CD14-positive monocyte (primary cell): ENCODE results near the gene PRKN. TPM values are rescaled to one million over a fixed set of nuclear protein-coding genes. Genes with fewer than 3 reads are reported as not detected.

ENCODE experiments used
- DNase-seq, 3 donors: peaks; one replicate each; pipeline ENCODE4 v3.0.0-alpha.2; 2011 to 2022
- H2AFZ ChIP-seq: 2 replicates; pipeline ENCODE4 v1.6.0; 2012; ENCODE audit warnings: mild to moderate bottlenecking, low read depth, low read length, inconsistent platforms; ENCODE audit not compliant: insufficient read depth, poor library complexity, severe bottlenecking
- H3K27ac ChIP-seq, 2 donors: 1 replicate in 1 of 2; 2 replicates in 1 of 2; pipeline ENCODE4 v1.5.1; 2012 to 2013; ENCODE audit warnings: low read length in 2 of 2, control low read depth in 1 of 2, inconsistent platforms in 1 of 2, low read depth in 1 of 2, mild to moderate bottlenecking in 1 of 2
- H3K27me3 ChIP-seq, 2 donors: one replicate each; pipeline versions ENCODE4 v1.6.0 to v1.6.1; 2011 to 2013; ENCODE audit warnings: low read length in 2 of 2; ENCODE audit not compliant: control insufficient read depth in 2 of 2, insufficient read depth in 2 of 2
- H3K36me3 ChIP-seq, 2 donors: replicated peaks in 1 of 2; 1 replicate in 1 of 2; 2 replicates in 1 of 2; pipeline versions ENCODE4 v1.5.1 to v1.6.1; 2012 to 2013; ENCODE audit warnings: low read length in 2 of 2, control low read depth in 1 of 2, inconsistent platforms in 1 of 2, mild to moderate bottlenecking in 1 of 2; ENCODE audit not compliant: insufficient read depth in 2 of 2, control insufficient read depth in 1 of 2
- H3K4me1 ChIP-seq, 2 donors: 1 replicate in 1 of 2; 2 replicates in 1 of 2; pipeline versions ENCODE4 v1.5.1 to v1.6.1; 2012 to 2013; ENCODE audit warnings: low read length in 2 of 2, control low read depth in 1 of 2, inconsistent platforms in 1 of 2, mild to moderate bottlenecking in 1 of 2, moderate library complexity in 1 of 2; ENCODE audit not compliant: insufficient read depth in 2 of 2, control insufficient read depth in 1 of 2
- H3K4me2 ChIP-seq: replicated peaks from 2 replicates; pipeline ENCODE3; 2012; ENCODE audit warnings: low read length, moderate library complexity, mild to moderate bottlenecking; ENCODE audit not compliant: poor library complexity, severe bottlenecking; ENCODE audit errors: extremely low read depth
- H3K4me3 ChIP-seq, 3 experiments: fragments of 200-600 bp in 1 of 3; sonication (generic) in 1 of 3; replicated peaks in 1 of 3; 1 replicate in 2 of 3; 2 replicates in 1 of 3; pipeline ENCODE4 v1.5.1; 2011 to 2013; ENCODE audit warnings: low read length in 3 of 3, mild to moderate bottlenecking in 3 of 3, control low read depth in 2 of 3, low read depth in 2 of 3, inconsistent platforms in 1 of 3, moderate library complexity in 1 of 3
- H3K79me2 ChIP-seq: 2 replicates; pipeline ENCODE4 v1.6.0; 2012; ENCODE audit warnings: mild to moderate bottlenecking, control low read depth, inconsistent platforms, low read length, moderate library complexity; ENCODE audit not compliant: insufficient read depth
- H3K9ac ChIP-seq: 2 replicates; pipeline ENCODE4 v1.6.0; 2017; ENCODE audit warnings: low read length, mild to moderate bottlenecking; ENCODE audit not compliant: insufficient read depth, poor library complexity, severe bottlenecking
- H3K9me3 ChIP-seq, 2 donors: replicated peaks in 1 of 2; 1 replicate in 1 of 2; 2 replicates in 1 of 2; pipeline versions ENCODE4 v1.5.1 to v1.6.1; 2012 to 2013; ENCODE audit warnings: low read length in 2 of 2, control low read depth in 1 of 2; ENCODE audit not compliant: control insufficient read depth in 1 of 2, insufficient read depth in 1 of 2
- H4K20me1 ChIP-seq: 2 replicates; pipeline ENCODE4 v1.6.0; 2012; ENCODE audit warnings: mild to moderate bottlenecking, low read length, control low read depth, moderate library complexity; ENCODE audit not compliant: insufficient read depth
- H3K27ac Mint-ChIP-seq, 7 donors: one replicate each; pipeline ENCODE4 v1.8.0; 2020; ENCODE audit warnings: mild to moderate bottlenecking in 7 of 7, mixed read lengths in 7 of 7, moderate library complexity in 6 of 7, inconsistent platforms in 2 of 7
- H3K27me3 Mint-ChIP-seq, 3 donors: one replicate each; pipeline ENCODE4 v1.8.0; 2021 to 2022; ENCODE audit warnings: low read depth in 3 of 3, mild to moderate bottlenecking in 3 of 3, mixed read lengths in 3 of 3, moderate library complexity in 3 of 3, inconsistent platforms in 1 of 3
- H3K36me3 Mint-ChIP-seq, 2 donors: one replicate each; pipeline ENCODE4 v1.8.0; 2020; ENCODE audit warnings: mixed read lengths in 2 of 2, inconsistent platforms in 1 of 2, mild to moderate bottlenecking in 1 of 2
- H3K4me1 Mint-ChIP-seq: one replicate; pipeline ENCODE4 v1.8.0; 2020; ENCODE audit warnings: mild to moderate bottlenecking, mixed read lengths
- H3K4me3 Mint-ChIP-seq, 2 donors: one replicate each; pipeline ENCODE4 v1.8.0; 2020; ENCODE audit warnings: mild to moderate bottlenecking in 2 of 2, mixed read lengths in 2 of 2, moderate library complexity in 1 of 2
- H3K9me3 Mint-ChIP-seq, 7 donors: one replicate each; pipeline ENCODE4 v1.8.0; 2020 to 2022; ENCODE audit warnings: mixed read lengths in 7 of 7, mild to moderate bottlenecking in 6 of 7, moderate library complexity in 6 of 7, inconsistent platforms in 2 of 7
- WGBS: methylation state at CpG from one replicate; pipeline ENCODE4 v1.1.5; 2013; ENCODE audit warnings: missing lambda C conversion rate; ENCODE audit not compliant: insufficient coverage; 5-methylcytosine and 5-hydroxymethylcytosine counted together
- intact Hi-C, 2 donors: fragments of 100-400 bp; cut with micrococcal nuclease; formaldehyde crosslinking; loops; one replicate each; pipeline versions ENCODE4 v1.15.0 to v1.15.1; 2023
- polyA plus RNA-seq, 3 donors: library from polyadenylated mRNA; depleted of rRNA in 1 of 3; unstranded in 2 of 3; stranded (reverse) in 1 of 3; fragments of 300-500 nt in 2 of 3; fragments of >200 nt in 1 of 3; fragmentation: Illumina TruSeq in 2 of 3; gene quantifications; 1 replicate in 2 of 3; 2 replicates in 1 of 3; pipeline ENCODE4 v1.2.3, GENCODE V29; 2012 to 2021
- TF ChIP-seq, protein P1 (sequence below): fragments of 200-600 bp; IDR thresholded peaks from one replicate; pipeline ENCODE4 v1.8.0; 2022; ENCODE audit warnings: antibody characterized with exemption, mild to moderate bottlenecking

The PRKN gene
- polyA plus RNA-seq, 3 donors: 0.19 to 0.21 TPM; not detected in 1

DNA sequence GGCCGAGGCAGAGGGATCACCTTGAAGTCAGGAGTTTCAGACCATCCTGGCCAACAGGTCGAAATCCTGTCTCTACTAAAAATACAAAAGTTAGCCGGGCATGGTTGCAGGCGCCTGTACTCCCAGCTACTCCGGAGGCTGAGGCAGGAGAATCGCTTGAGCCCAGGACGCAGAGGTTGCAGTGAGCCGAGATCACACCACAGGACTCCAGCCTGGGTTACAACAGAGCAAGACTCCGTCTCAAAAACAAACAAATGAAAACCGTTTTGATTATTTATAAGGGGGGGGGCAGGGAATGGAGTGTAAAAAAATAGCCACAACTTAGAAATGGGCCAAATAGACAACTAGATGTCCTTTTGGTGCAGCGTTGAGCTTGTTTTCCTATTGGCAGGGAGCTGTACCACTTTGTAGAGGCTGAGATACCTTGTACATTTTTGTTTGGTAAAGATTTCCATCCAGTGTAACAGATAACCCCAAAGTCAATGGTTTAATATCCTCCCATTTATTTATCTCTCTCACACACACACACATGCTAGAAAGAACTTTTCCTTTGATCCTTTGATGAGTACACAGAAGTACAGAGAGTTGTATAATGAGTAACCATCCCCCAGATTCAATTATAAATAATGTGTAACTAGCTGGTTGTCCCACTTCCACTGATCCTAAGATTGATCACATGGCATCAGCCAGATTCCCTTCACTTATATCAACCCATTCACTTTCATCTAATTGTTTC is 477.5 kb downstream of the PRKN start:
- Histone ChIP-seq H3K9ac (no peak overlapping the region), H3K36me3 (no peaks in the 10 kb centered on the region), H3K27ac (no peak overlapping the region), H3K4me1 (no peaks in the 10 kb centered on the region), H2AFZ (no peak overlapping the region), H4K20me1 (no peaks in the 10 kb centered on the region), H3K27me3 (no peaks in the 10 kb centered on the region), H3K79me2 (no peaks in the 10 kb centered on the region), H3K9me3 (peaks cover 4 to 8% of the 10 kb centered on the region in 2 donors), H3K4me2 (no peak overlapping the region), H3K4me3 (no peak overlapping the region)
- no peak for DNase-seq
- Mint-ChIP-seq H3K27ac (no peak overlapping the region), H3K27me3 (no peaks in the 10 kb centered on the region), H3K4me3 (no peak overlapping the region), H3K4me1 (no peaks in the 10 kb centered on the region), H3K9me3 (peaks cover 2 to 9% (median 3%) of the 10 kb centered on the region in 7 donors), H3K36me3 (no peaks in the 10 kb centered on the region)
- 89% methylated on average over 8 of the region's 11 CpGs for WGBS
- intact Hi-C loops: no loop called here
- TF ChIP-seq, protein P1, sequence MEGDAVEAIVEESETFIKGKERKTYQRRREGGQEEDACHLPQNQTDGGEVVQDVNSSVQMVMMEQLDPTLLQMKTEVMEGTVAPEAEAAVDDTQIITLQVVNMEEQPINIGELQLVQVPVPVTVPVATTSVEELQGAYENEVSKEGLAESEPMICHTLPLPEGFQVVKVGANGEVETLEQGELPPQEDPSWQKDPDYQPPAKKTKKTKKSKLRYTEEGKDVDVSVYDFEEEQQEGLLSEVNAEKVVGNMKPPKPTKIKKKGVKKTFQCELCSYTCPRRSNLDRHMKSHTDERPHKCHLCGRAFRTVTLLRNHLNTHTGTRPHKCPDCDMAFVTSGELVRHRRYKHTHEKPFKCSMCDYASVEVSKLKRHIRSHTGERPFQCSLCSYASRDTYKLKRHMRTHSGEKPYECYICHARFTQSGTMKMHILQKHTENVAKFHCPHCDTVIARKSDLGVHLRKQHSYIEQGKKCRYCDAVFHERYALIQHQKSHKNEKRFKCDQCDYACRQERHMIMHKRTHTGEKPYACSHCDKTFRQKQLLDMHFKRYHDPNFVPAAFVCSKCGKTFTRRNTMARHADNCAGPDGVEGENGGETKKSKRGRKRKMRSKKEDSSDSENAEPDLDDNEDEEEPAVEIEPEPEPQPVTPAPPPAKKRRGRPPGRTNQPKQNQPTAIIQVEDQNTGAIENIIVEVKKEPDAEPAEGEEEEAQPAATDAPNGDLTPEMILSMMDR: no peak

DNA sequence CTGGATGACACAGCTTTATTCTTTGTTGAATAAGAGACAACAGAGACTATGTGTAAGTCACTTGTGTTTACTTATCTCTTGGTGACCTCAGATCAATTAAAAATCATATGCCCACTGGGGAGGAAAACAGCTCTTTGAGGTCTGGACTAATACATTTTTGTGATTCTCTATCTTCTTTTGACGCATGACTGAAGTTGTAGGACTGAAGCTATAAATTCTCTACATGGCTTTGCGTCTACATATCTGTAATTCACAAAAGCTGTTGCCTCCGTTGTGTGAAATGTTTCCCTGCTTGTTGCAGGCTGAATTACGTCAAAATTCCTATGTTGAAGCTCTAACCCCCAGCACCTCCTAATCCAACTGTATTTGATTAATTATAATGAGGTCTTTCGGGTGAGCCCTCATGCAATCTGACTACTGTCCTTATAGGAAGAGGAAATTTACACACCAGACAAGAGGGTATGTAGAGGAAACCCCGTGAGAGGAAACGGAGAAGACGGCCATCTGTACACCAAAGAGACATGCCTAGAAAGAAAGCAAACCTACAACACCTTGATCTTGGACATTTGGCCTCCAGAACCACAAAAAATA is 481.6 kb downstream of the PRKN start:
- H3K36me3 ChIP-seq: no peaks in the 10 kb centered on the region
- no peak overlapping the region for H3K9ac ChIP-seq
- H3K27me3 ChIP-seq: no peaks in the 10 kb centered on the region
- TF ChIP-seq, protein P1: no peak
- Mint-ChIP-seq H3K4me3 (no peak overlapping the region), H3K27ac (no peak overlapping the region), H3K36me3 (no peaks in the 10 kb centered on the region), H3K4me1 (no peaks in the 10 kb centered on the region), H3K9me3 (peaks cover 0 to 8% (median 2%) of the 10 kb centered on the region in 7 donors), H3K27me3 (no peaks in the 10 kb centered on the region)
- no peak overlapping the region for H3K4me2 ChIP-seq
- no peaks in the 10 kb centered on the region for H4K20me1 ChIP-seq
- H3K4me1 ChIP-seq: no peaks in the 10 kb centered on the region
- peaks cover 4 to 8% of the 10 kb centered on the region in 2 donors for H3K9me3 ChIP-seq
- H2AFZ ChIP-seq: no peak overlapping the region
- H3K27ac ChIP-seq: no peak overlapping the region
- H3K79me2 ChIP-seq: no peaks in the 10 kb centered on the region
- intact Hi-C loops: no loop called here
- no CpG with 5 or more reads among the region's 8 CpGs for WGBS
- H3K4me3 ChIP-seq: no peak overlapping the region
- no peak for DNase-seq
